Osteoblast (primary cell): ENCODE data around the gene KLHDC1. TPM values are rescaled to one million over a fixed set of nuclear protein-coding genes. Genes with fewer than 3 reads are reported as not detected.
A peak's percentile ranks its signal among the peaks of the same experiment; 100 is the strongest.
"Not testable (repeated sequence)": the region's sequence is repeated elsewhere in the genome, so short reads cannot be mapped to it uniquely, and the experiment has no call there.

Source experiments
- DNase-seq: peaks from one replicate; pipeline ENCODE4 v3.0.0; 2011; ENCODE audit warnings: low spot score, mixed read lengths; ENCODE audit not compliant: insufficient read length; ENCODE audit errors: missing footprints
- H2AFZ ChIP-seq: 2 replicates; pipeline ENCODE4 v1.6.0; 2011; ENCODE audit warnings: mild to moderate bottlenecking, low read length
- H3K27ac ChIP-seq: 2 replicates; pipeline ENCODE4 v1.5.1; 2011; ENCODE audit warnings: mild to moderate bottlenecking, low read depth, low read length, moderate library complexity
- H3K27me3 ChIP-seq: 2 replicates; pipeline ENCODE4 v1.6.0; 2012; ENCODE audit warnings: mild to moderate bottlenecking, control low read depth, inconsistent platforms, low read length, moderate library complexity; ENCODE audit not compliant: insufficient read depth
- H3K36me3 ChIP-seq: 2 replicates; pipeline ENCODE4 v1.5.1; 2011; ENCODE audit warnings: mild to moderate bottlenecking, low read length, control low read depth, moderate library complexity; ENCODE audit not compliant: insufficient read depth
- H3K4me1 ChIP-seq: 2 replicates; pipeline ENCODE4 v1.5.1; 2011; ENCODE audit warnings: mild to moderate bottlenecking, low read length, control low read depth, moderate library complexity; ENCODE audit not compliant: insufficient read depth
- H3K4me2 ChIP-seq: 2 replicates; pipeline ENCODE4 v1.6.0; 2011; ENCODE audit warnings: mild to moderate bottlenecking, low read length; ENCODE audit not compliant: insufficient read depth
- H3K4me3 ChIP-seq: fragments of 200-600 bp; sonication (generic); 3 replicates; pipeline ENCODE4 v1.5.1; 2012; ENCODE audit warnings: mild to moderate bottlenecking, low read length, inconsistent platforms; ENCODE audit not compliant: insufficient read depth
- H3K79me2 ChIP-seq: 2 replicates; pipeline ENCODE4 v1.6.0; 2012; ENCODE audit warnings: mild to moderate bottlenecking, low read length, control low read depth, inconsistent platforms; ENCODE audit not compliant: insufficient read depth
- H3K9me3 ChIP-seq: 2 replicates; pipeline ENCODE4 v1.5.1; 2011; ENCODE audit warnings: low read depth, low read length, control low read depth
- H4K20me1 ChIP-seq: 2 replicates; pipeline ENCODE4 v1.6.0; 2012; ENCODE audit warnings: mild to moderate bottlenecking, low read length, control low read depth; ENCODE audit not compliant: insufficient read depth
- total RNA-seq: library from RNA; depleted of rRNA; stranded (reverse); fragments of >200 nt; gene quantifications from 2 replicates; pipeline ENCODE4 v1.2.3, GENCODE V29; 2012
- TF ChIP-seq, protein P1 (sequence below): IDR thresholded peaks from 2 replicates; pipeline ENCODE4 v1.5.1; 2011; ENCODE audit warnings: mild to moderate bottlenecking, low read depth, low read length, moderate library complexity; ENCODE audit errors: extremely low read depth

KLHDC1 gene
- total RNA-seq, 1 donor, result 2.9 TPM

DNA sequence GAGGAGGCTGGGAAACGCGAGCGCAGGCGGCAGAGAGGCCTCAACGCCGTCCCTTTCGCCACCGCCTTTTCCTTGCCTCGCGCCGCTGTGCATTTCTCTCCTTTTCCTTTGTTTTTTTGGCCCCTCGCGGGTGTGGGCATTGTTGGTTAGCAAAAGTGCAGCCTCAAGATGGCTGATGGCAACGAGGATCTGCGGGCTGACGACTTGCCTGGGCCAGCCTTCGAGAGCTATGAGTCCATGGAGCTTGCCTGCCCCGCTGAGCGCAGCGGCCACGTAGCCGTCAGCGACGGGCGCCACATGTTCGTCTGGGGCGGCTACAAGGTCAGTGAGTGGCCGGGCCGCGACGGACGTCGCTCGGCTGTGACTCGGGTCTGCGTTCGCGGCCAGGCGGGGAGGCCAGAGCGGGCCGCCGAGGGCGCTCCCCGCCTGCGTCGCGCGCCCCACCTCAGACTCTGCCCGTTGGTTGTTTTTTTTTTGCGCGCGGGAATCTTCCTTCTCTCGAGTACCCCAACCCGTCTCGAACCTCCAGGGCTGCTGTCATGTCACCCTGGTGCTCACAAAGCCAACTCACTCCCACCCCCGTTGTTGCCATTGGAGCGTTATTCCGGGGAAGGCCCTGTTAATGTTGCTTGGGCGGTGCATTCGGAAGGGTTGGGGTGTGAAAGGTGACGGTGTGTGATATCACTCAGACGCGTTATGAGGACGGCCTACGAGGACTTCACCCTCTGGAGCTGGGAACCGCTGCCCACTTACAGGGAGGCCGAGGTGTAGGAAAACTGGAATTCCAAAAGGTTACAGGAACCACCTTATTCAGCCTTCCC lies 75.6 kb downstream of the KLHDC1 start:
- H3K4me3 ChIP-seq, result peak overlapping the region; percentile 99
- peaks cover 25% of the 10 kb centered on the region for H3K4me1 ChIP-seq
- H3K27me3 ChIP-seq, result no peaks in the 10 kb centered on the region
- peak; percentile 83 for DNase-seq
- peaks cover 32% of the 10 kb centered on the region for H4K20me1 ChIP-seq
- H3K27ac ChIP-seq, result peak overlapping the region; percentile 96
- TF ChIP-seq, protein P1, sequence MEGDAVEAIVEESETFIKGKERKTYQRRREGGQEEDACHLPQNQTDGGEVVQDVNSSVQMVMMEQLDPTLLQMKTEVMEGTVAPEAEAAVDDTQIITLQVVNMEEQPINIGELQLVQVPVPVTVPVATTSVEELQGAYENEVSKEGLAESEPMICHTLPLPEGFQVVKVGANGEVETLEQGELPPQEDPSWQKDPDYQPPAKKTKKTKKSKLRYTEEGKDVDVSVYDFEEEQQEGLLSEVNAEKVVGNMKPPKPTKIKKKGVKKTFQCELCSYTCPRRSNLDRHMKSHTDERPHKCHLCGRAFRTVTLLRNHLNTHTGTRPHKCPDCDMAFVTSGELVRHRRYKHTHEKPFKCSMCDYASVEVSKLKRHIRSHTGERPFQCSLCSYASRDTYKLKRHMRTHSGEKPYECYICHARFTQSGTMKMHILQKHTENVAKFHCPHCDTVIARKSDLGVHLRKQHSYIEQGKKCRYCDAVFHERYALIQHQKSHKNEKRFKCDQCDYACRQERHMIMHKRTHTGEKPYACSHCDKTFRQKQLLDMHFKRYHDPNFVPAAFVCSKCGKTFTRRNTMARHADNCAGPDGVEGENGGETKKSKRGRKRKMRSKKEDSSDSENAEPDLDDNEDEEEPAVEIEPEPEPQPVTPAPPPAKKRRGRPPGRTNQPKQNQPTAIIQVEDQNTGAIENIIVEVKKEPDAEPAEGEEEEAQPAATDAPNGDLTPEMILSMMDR, result no peak
- H3K4me2 ChIP-seq, result peak overlapping the region; percentile 99
- H3K36me3 ChIP-seq, result peaks cover 13% of the 10 kb centered on the region
- H2AFZ ChIP-seq, result peak overlapping the region; percentile 88
- H3K9me3 ChIP-seq, result no peaks in the 10 kb centered on the region
- peaks cover 32% of the 10 kb centered on the region for H3K79me2 ChIP-seq

DNA sequence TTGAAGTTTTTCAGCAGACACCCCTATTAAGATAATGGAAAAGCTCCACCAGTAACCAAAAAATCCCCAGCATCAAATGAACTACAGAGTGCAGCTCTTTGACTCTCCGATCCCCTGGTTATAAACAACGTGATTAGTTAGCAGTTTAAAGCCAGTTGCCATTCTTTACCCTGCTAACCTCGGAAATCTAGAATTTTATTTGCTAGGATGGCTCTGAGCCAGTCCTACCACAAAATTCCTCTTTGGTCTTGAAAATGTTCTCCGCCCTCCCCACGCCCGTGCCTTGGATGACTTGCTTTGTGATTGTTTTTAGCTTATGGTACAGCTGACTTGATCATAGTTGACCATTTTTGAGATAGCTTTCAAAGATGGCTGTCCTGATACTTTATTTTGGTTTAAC lies 76.3 kb downstream of the KLHDC1 start:
- peak overlapping the region; percentile 99 for H3K4me3 ChIP-seq
- H3K4me2 ChIP-seq, result peak overlapping the region; percentile 99
- peak overlapping the region; percentile 96 for H3K27ac ChIP-seq
- peak overlapping the region; percentile 88 for H2AFZ ChIP-seq
- peak; percentile 71 for DNase-seq
- H3K36me3 ChIP-seq, result peaks cover 13% of the 10 kb centered on the region
- no peaks in the 10 kb centered on the region for H3K27me3 ChIP-seq
- H3K79me2 ChIP-seq, result peaks cover 32% of the 10 kb centered on the region
- H3K4me1 ChIP-seq, result peaks cover 25% of the 10 kb centered on the region
- no peaks in the 10 kb centered on the region for H3K9me3 ChIP-seq
- TF ChIP-seq, protein P1, result no peak
- H4K20me1 ChIP-seq, result peaks cover 32% of the 10 kb centered on the region

DNA sequence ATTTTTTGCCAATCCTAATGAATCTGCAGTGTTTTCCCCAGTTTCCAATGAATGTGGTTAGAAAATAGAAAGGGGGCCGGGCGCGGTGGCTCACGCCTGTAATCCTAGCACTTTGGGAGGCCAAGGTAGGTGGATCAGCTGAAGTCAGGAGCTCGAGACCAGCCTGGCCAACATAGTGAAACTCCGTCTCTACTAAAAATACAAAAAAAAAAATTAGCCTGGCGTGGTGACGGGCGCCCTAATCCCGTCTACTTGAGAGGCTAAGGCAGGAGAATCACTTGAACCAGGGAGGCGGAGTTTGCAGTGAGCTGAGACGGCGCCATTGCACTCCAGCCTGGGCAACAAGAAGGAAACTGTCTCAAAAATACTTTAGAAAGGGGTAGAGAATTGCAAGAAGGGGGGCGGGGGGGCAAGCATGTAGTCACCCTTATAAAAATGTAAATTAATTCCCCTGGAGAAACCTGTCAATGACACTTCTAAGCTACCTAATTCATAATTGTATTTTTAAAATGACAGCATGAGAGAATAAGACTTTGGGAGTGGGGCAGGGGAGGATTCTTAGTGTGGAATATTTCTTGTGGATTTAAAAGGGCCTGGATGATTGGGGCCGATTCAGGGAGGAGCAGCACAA lies 76.8 kb downstream of the KLHDC1 start:
- Histone ChIP-seq H3K4me1 (peaks cover 25% of the 10 kb centered on the region), H4K20me1 (peaks cover 32% of the 10 kb centered on the region), H3K9me3 (no peaks in the 10 kb centered on the region), H3K27ac (peak overlapping the region; percentile 96), H3K27me3 (no peaks in the 10 kb centered on the region), H2AFZ (no peak overlapping the region), H3K79me2 (peaks cover 32% of the 10 kb centered on the region), H3K4me2 (peak overlapping the region; percentile 99), H3K36me3 (peaks cover 16% of the 10 kb centered on the region), H3K4me3 (peak overlapping the region; percentile 99)
- TF ChIP-seq, protein P1, result no peak
- no peak for DNase-seq

DNA sequence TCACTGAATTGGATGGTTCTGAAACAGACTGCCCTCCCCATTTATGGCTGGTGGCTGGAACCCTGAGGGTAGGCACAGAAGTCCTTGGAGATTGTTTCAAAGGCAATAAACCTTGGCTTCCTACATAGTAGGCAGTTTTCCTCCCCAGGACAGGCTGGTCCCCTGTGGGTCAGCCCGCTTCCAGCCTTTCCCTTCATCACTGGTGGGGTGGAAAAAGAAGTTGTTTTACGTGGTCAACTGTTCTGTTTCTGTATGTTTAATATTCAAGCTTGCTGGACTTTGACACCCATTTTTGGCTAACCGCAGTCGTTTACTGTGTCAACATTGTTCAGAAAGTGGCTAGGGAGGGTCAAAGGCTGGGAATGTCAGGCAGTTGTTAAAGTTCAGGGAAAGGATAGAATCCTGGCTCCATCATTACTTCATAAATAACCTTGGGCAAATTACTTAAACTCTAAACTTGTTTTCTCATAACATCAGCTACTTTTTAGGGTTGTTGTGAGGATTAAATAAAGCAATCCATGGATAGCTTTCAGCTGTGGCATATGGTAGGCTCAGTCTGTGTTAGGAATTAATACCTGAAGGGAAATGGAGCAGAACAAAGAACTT lies 77.4 kb downstream of the KLHDC1 start:
- DNase-seq, result peak; percentile 78
- H3K27me3 ChIP-seq, result no peaks in the 10 kb centered on the region
- peak overlapping the region; percentile 13 for H3K27ac ChIP-seq
- TF ChIP-seq, protein P1, result no peak
- peaks cover 22% of the 10 kb centered on the region for H3K36me3 ChIP-seq
- peaks cover 32% of the 10 kb centered on the region for H4K20me1 ChIP-seq
- H3K4me1 ChIP-seq, result peaks cover 25% of the 10 kb centered on the region
- no peak overlapping the region for H2AFZ ChIP-seq
- H3K4me2 ChIP-seq, result peak overlapping the region; percentile 99
- H3K79me2 ChIP-seq, result peaks cover 32% of the 10 kb centered on the region
- no peaks in the 10 kb centered on the region for H3K9me3 ChIP-seq
- peak overlapping the region; percentile 99 for H3K4me3 ChIP-seq

DNA sequence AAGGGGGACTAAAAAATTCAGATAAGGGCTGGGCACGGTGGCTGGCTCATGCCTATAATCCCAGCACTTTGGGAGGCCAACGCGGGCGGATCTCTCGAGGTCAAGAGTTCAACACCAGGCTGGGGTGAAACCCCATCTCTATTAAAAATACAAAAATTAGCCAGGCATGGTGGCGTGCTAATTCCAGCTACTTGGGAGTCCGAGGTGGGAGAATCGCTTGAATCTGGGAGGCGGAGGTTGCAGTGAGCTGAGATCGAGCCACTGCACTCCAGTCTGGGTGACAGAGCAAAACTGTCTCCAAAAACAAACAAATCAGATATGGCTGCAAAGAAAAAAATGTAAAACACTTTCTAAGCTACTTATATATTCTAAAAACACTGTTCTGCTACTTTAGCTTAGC lies 78.8 kb downstream of the KLHDC1 start:
- Histone ChIP-seq H3K79me2 (peaks cover 32% of the 10 kb centered on the region), H3K36me3 (peaks cover 32% of the 10 kb centered on the region), H3K4me1 (peaks cover 25% of the 10 kb centered on the region), H4K20me1 (peaks cover 32% of the 10 kb centered on the region)
- H3K27me3 ChIP-seq, DNase-seq, H2AFZ ChIP-seq, H3K4me3 ChIP-seq, H3K9me3 ChIP-seq, H3K4me2 ChIP-seq, H3K27ac ChIP-seq: not testable (repeated sequence)
